ENCODE measurements around the gene MLYCD. TPM values are rescaled to one million over a fixed set of nuclear protein-coding genes. Genes with fewer than 3 reads are reported as not detected.

MLYCD gene
- total and polyA plus RNA-seq, 7 donors: 1.8 to 16.3 (median 9.3) TPM

- H3K36me3 ChIP-seq: no peaks in the 10 kb centered on the region
- no peaks in the 10 kb centered on the region for H3K9me3 ChIP-seq
- 94 to 95% methylated on average over 3 of the region's 3 CpGs for WGBS, 2 donors
- no peak for DNase-seq
- TF ChIP-seq EP300 (IDR thresholded peaks at IDR 0.05) (no peak), POLR2A (IDR thresholded peaks at IDR 0.05) (no peak), CTCF (IDR thresholded peaks at IDR 0.05) (no peak), POLR2AphosphoS5 (IDR thresholded peaks at IDR 0.05) (no peak)
- intact Hi-C loops (cut with DNase I): no loop called here
- H3K4me3 ChIP-seq: no peak overlapping the region
- no peaks in the 10 kb centered on the region for H3K27me3 ChIP-seq
- H3K4me1 ChIP-seq: peaks cover 0 to 57% (median 45%) of the 10 kb centered on the region in 4 donors
- no peak overlapping the region for H3K27ac ChIP-seq
Measured at GRCh38 chr16:83901101-83901500, 2.2 kb downstream of the MLYCD start.

GRCh38 chr16:83903751-83904150 lies 4.8 kb downstream of the MLYCD start:
- WGBS, 2 donors: 80 to 86% methylated on average over 10 of the region's 10 CpGs
- intact Hi-C loops (cut with DNase I): no loop called here
- Histone ChIP-seq H3K4me3 (no peak overlapping the region), H3K27ac (peak overlapping the region in 3 of 4 donors; percentile 65 to 82 (median 67)), H3K27me3 (no peaks in the 10 kb centered on the region), H3K9me3 (no peaks in the 10 kb centered on the region), H3K36me3 (peaks cover 0 to 20% (median 7%) of the 10 kb centered on the region in 4 donors), H3K4me1 (peaks cover 0 to 47% (median 37%) of the 10 kb centered on the region in 4 donors)
- TF ChIP-seq EP300 (IDR thresholded peaks at IDR 0.05) (peak in 1 of 4 donors; percentile 11), CTCF (IDR thresholded peaks at IDR 0.05) (no peak), POLR2AphosphoS5 (IDR thresholded peaks at IDR 0.05) (peak in 2 of 4 donors; percentile 16 to 51)
- DNase-seq: peak; percentile 91

- WGBS, 2 donors: 84 to 94% methylated on average over 8 of the region's 8 CpGs
- intact Hi-C loops (cut with DNase I): no loop called here
- Histone ChIP-seq H3K36me3 (peaks cover 9 to 47% (median 23%) of the 10 kb centered on the region in 4 donors), H3K9me3 (no peaks in the 10 kb centered on the region), H3K4me1 (peaks cover 0 to 25% (median 18%) of the 10 kb centered on the region in 4 donors), H3K4me3 (no peak overlapping the region), H3K27me3 (no peaks in the 10 kb centered on the region), H3K27ac (no peak overlapping the region)
- TF ChIP-seq EP300 (IDR thresholded peaks at IDR 0.05) (no peak), POLR2AphosphoS5 (IDR thresholded peaks at IDR 0.05) (no peak), CTCF (IDR thresholded peaks at IDR 0.05) (no peak), POLR2A (IDR thresholded peaks at IDR 0.05) (no peak)
- DNase-seq: no peak
Measured at GRCh38 chr16:83906683-83907082, 7.8 kb downstream of the MLYCD start.

- no peak overlapping the region for H3K27ac ChIP-seq
- no peak overlapping the region for H3K4me3 ChIP-seq
- H3K27me3 ChIP-seq: no peaks in the 10 kb centered on the region
- TF ChIP-seq EP300 (IDR thresholded peaks at IDR 0.05): no peak
- no peak for TF ChIP-seq CTCF (IDR thresholded peaks at IDR 0.05)
- TF ChIP-seq POLR2AphosphoS5 (IDR thresholded peaks at IDR 0.05): no peak
- TF ChIP-seq POLR2A (IDR thresholded peaks at IDR 0.05): no peak
- WGBS, 2 donors: 94 to 97% methylated on average over 8 of the region's 8 CpGs
- peaks cover 0 to 23% (median 16%) of the 10 kb centered on the region in 4 donors for H3K4me1 ChIP-seq
- peaks cover 11 to 51% (median 27%) of the 10 kb centered on the region in 4 donors for H3K36me3 ChIP-seq
- no peak for DNase-seq
- H3K9me3 ChIP-seq: no peaks in the 10 kb centered on the region
- intact Hi-C loops (cut with DNase I): no loop called here
Measured at GRCh38 chr16:83907111-83907510, 8.2 kb downstream of the MLYCD start.
